Embryonic facial prominence (tissue), 1 donor: ENCODE results near the gene FZD4.
"Not testable (repeated sequence)": the region's sequence is repeated elsewhere in the genome, so short reads cannot be mapped to it uniquely, and the experiment has no call there.

ENCODE experiments used
- DNase-seq: peaks from one replicate; pipeline ENCODE4 v3.0.0-alpha.2; 2016; ENCODE audit errors: extremely low spot score

FZD4 gene

DNA sequence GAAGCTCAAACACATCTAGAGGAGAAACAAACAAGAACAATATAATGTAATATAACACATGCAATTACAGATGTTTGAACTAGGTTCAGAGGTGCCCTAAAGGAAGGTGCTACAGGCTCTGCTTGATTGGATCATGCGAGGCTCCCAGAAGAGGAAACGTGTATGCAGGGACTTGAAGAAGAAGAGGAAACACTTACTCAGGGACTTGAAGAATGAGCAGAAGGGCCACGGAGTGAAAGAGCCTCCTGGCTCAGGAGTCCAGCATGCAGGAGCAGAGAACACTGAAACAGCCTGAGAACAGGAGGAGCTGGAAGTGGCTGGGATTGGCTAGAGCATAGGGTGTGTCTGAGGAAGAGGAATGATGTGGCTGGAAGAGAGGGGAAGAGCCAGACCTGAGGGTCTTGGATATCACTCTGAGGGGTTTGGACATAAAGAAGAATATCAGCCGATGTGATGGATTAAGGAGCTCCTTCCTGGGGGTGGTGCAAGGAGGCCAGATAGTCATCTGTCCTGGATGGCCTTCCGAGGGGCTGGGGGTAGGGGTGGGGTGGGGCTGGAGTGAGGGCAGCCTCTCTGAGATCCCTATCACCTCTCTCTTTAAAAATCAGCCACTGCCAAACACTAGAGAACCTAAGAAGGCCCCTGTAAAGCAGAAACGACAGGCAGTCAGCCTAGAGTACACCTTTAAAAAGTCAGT lies 16.8 kb downstream of the FZD4 start:
- no peak for DNase-seq

- not testable (repeated sequence) for DNase-seq
Measured at GRCh38 chr11:86937193-86937806, 17.9 kb downstream of the FZD4 start.

GRCh38 chr11:86934926-86935579 lies 20.1 kb downstream of the FZD4 start:
- DNase-seq = no peak

DNA sequence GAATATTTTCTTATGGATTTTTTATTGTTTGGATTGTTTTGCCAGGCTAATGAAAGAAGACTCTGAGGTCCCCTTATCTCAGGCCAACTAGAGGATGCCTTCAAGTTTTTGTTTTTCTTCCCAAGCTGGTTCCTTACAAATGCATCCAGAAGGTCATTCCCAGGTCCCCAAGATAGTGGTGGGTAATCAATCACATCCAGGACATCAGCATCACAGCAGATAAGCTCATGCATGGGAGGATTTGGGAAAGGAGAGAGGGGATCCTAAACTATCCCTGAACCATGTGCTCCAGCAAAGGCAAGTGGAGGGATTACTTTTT lies 20.7 kb downstream of the FZD4 start:
- DNase-seq = no peak

DNA sequence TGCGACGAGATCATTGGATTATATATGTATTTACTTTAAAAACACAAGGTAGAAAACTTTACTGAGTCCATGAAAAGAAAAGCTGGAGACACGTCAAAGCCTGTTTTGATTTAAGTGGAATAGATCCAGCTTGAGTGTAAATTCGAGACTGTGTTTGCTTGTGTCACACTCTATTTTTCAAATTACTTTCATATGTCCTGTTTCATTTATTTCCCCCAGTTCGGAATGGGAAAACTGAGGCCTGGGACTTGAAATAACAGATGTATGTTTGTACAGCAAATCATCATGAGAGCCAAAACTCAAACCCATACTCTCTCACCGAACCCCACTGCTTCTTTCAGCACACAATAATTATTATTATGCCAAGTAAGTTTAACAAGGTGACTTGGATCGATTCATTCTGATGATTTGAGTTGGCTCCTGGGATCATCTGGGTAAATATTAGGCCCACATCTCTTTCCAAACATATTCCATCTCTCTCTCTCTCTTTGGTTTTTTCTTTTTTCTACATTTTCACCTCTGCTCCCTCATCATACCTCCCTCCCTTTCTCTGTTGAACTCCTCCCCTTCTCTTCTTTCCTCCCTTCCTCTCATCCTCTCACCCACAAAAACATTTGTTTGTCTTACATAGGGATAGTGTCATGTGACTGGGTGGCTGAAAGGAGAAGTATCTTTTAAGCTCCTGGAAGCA lies 21.2 kb downstream of the FZD4 start:
- no peak for DNase-seq

- DNase-seq = no peak
Measured at GRCh38 chr11:86932924-86933875, 22.0 kb downstream of the FZD4 start.

GRCh38 chr11:86932259-86932585 lies 23.0 kb downstream of the FZD4 start:
- no peak for DNase-seq

GRCh38 chr11:86931548-86932258 lies 23.5 kb downstream of the FZD4 start:
- no peak for DNase-seq

GRCh38 chr11:86930957-86931547 lies 24.1 kb downstream of the FZD4 start:
- no peak for DNase-seq

- DNase-seq = no peak
Measured at GRCh38 chr11:86926975-86927374, 28.2 kb downstream of the FZD4 start.

DNA sequence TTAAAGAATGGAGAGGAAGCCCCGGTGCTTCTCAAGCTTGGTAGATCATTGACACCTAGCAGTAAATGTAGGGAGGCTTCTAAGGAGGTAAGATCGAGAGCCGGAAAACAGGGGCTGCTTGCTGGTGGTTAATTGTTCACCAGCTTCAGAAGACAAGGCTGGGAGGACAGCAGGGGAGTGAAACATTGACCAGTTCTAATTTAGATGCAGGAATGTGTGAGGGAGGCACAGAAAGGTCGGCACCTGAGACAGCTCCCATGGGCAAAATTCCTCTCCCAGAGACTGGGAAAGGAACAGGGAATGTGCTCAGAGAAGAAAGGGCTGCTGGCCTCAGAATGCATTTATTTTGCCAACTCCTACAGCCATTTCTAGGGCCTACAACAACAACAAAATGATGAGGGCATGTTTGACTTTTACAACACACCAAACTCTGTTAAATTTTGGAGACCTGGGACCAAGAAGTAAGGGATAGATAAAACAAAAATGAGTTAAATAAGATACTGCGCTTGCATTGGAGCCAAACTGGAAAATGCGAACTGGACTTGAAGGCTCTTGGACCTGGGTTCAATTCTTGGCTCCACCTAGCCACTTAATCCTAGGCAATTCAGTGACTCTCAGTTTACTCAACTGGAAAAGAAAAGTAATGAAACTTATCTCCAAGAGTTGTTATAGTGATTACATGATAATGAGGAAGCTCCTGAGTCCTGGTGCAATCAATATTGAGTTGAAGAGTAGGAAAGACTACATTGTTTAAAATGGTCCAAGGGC lies 31.0 kb downstream of the FZD4 start:
- no peak for DNase-seq

DNA sequence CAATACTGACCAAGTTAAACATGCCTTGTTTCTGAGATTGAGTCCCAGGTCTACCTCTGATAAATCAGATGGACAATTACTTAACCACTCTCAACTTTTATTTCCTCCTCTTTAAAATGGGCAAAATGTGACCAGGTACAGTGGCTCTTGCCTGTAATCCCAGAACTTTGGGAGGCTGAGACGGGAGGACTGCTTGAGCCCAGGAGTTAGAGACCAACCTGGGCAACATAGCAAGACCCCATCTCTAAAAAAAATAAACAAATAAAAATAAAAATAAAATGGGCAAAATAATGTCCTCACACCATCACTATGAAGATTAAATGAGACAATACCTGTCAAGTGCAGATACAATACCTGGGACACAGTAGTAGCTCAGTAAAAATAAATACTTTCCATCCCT lies 33.0 kb downstream of the FZD4 start:
- DNase-seq = no peak

DNA sequence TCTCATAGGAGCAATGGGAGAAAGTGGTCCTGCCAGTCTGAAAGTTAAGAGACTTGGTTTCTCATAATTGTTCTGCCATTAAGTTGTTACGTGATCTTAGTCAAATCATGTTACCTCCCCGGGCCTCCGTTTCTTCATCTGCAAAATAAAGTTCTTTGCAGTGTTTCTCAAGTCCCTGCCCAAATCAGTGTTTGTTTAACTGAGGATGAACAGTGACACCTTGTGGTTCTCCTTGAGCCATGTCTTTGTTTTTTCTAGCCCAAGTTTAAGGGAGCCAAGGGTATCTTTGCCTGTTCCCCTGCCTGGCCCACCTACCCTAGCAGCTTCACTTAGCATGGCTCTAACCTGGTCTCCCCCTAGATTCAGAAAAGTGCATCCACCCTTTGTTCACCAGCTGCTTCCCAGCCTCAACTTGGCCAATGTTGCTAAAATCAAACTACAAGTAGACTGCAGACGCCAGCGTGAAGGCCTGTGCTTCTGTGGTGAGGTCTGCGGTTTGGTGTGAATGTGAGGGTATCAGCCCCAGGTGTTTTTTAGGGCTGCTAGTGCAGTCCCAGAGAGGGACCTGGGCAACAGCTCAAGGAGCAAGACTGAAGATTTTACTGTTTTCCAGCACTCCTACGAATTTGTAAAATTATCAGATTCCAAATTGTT lies 35.5 kb downstream of the FZD4 start:
- DNase-seq = peak; percentile 78

DNA sequence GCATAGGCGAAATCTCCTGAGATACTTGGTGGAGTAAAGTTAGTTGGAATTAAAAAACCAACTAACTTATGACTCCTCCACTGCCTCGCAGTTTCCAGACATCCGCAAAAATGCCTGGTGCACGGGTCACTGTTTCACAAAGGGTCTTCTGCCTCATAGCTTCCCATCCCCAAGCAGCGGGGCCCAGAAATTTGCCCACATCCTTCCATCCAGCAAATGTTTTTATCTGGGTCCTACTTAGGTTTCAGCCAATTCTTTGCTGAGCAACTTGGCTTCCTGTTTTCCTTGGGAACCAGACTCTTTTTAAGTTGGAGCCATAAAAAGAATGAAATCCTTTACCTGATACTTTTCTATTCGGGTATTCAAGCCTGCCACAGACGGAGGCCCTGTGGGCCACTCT lies 36.2 kb downstream of the FZD4 start:
- no peak for DNase-seq

GRCh38 chr11:86918496-86918895 lies 36.7 kb downstream of the FZD4 start:
- no peak for DNase-seq

- DNase-seq = no peak
Measured at GRCh38 chr11:86917589-86917988, 37.6 kb downstream of the FZD4 start.

GRCh38 chr11:86916330-86916729 lies 38.9 kb downstream of the FZD4 start:
- DNase-seq = no peak

- not testable (repeated sequence) for DNase-seq
Measured at GRCh38 chr11:86915850-86916249, 39.3 kb downstream of the FZD4 start.

DNA sequence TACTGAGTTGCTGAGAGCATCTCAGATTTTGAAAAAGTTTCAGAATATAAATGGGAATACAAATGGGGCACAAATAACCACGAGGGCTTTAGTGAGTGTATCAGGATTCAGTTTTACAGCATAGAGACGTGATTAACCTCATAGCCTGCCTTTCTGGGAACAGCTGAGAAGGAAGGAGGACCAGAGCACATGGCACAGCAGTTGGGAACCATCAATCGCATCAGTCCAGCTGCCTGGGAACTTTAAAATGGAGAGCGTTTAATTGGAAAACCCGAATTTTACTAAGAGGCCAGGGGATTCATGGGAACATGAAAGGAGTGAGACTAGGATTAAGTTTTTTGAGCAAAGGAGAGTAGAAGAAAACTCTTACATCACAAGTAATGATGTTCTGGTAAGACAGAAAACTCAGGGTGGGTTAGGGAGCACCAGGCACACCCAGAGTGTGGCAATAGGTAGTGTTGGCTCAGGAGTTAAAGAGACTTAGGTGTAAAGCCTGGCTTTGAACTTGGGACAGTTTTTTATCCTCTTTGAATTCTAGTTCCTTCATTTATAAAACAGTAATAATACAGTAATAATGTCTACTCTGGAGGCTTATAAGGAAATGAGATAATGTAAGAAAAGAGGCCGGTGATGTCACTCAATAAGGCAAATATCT lies 40.2 kb downstream of the FZD4 start:
- no peak for DNase-seq
